LNCAP (cell line): Measurements from ENCODE around the gene TRPC3.

Source experiments
- TF ChIP-seq, protein P1 (sequence below): fragments of 450-650 bp; IDR thresholded peaks from 2 replicates; pipeline ENCODE4 v1.5.1; 2017; ENCODE audit warnings: mild to moderate bottlenecking

TRPC3 gene

DNA sequence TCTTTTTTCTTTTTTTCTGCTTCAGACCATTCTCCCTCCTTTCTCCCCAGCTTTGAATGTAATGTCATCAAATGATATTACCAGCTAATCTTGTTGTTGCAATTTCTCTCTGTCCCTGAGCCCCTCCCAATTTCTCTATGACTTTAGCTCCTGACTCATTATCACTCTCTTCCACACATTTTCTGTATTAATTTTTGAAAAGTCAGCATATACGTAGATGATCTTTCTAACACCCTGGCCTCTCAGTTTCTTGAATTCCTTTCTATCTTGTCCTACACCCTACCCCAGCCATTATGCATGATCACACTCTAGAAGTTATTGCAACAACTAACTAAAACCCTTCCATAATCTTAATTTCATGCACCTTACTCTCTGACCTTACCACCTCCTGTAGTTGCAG, 13.1 kb upstream of the TRPC3 start:
- TF ChIP-seq, protein P1, sequence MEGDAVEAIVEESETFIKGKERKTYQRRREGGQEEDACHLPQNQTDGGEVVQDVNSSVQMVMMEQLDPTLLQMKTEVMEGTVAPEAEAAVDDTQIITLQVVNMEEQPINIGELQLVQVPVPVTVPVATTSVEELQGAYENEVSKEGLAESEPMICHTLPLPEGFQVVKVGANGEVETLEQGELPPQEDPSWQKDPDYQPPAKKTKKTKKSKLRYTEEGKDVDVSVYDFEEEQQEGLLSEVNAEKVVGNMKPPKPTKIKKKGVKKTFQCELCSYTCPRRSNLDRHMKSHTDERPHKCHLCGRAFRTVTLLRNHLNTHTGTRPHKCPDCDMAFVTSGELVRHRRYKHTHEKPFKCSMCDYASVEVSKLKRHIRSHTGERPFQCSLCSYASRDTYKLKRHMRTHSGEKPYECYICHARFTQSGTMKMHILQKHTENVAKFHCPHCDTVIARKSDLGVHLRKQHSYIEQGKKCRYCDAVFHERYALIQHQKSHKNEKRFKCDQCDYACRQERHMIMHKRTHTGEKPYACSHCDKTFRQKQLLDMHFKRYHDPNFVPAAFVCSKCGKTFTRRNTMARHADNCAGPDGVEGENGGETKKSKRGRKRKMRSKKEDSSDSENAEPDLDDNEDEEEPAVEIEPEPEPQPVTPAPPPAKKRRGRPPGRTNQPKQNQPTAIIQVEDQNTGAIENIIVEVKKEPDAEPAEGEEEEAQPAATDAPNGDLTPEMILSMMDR: no peak

DNA sequence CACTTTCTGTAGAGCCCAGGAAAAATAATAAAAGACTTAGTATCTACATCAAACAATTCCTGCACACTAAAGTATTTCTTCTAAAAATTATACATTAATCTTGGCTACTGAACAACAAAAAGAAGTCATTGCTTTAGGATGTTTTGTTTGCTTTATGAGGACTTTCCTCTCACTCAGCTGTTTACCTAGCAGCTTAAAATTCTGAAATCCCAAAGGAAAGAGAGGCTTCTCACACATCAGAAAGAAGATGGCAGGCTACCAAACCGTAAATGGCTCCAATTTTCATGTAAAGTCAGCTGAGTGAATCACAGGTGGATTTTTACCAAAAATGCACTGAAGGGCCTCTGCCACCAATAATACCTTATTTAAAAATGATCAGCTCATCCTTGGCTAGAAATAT, 9.0 kb upstream of the TRPC3 start:
- TF ChIP-seq, protein P1: no peak

- TF ChIP-seq, protein P1: no peak
Measured at GRCh38 chr4:121958777-121959176, 6.9 kb upstream of the TRPC3 start.

DNA sequence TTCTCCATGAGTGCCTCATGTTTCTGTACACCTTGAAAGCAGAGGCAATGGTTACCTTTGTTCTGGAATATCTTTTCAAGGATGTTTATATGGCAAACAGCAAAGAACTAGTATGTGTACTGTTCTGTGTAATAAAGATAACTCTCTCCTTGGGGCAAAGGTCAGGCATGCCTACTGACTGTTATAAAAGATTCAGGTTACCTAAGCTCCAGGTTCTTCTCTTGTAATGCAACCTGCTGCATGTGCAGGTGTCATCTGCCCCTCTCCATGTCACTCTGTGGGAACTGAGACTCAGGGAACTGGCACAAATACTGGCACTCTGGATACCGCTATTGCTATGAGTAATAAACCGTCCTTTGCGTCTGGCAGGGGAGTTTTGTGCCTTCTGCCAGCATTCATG, 5.4 kb upstream of the TRPC3 start:
- TF ChIP-seq, protein P1: no peak

DNA sequence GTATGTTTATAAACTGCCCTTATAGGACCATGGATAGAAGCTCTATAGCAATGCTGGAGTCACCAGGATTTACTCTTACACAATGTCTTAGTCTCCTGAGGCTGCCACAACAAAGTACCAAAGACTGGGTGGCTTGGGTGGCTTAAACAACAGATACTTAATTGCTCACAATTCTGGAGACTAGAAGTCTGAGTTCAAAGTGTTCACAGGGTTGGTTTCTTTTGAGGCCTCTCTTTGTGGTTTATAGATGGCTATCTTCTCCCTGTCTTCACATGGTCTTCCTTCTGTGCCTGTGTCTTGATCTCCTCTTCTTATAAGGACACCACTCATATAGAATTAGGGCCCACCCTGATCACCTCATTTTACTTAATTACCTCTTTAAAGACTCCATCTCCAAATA, 2.0 kb upstream of the TRPC3 start:
- TF ChIP-seq, protein P1: no peak

- TF ChIP-seq, protein P1: no peak
Measured at GRCh38 chr4:121952290-121952689, 430 bp upstream of the TRPC3 start.

GRCh38 chr4:121950680-121951520, 960 bp downstream of the TRPC3 start:
- TF ChIP-seq, protein P1: no peak
